NCI-H446 treated with DMSO at 0.1 percent for 48 hours (cell line): Measurements from ENCODE around the gene ANP32D.
"Not testable (repeated sequence)": the region's sequence is repeated elsewhere in the genome, so short reads cannot be mapped to it uniquely, and the experiment has no call there.

Experiments
- DNase-seq: peaks from one replicate; lab custom pipeline; 2025; lab: John Stamatoyannopoulos, UW

ANP32D gene

DNA sequence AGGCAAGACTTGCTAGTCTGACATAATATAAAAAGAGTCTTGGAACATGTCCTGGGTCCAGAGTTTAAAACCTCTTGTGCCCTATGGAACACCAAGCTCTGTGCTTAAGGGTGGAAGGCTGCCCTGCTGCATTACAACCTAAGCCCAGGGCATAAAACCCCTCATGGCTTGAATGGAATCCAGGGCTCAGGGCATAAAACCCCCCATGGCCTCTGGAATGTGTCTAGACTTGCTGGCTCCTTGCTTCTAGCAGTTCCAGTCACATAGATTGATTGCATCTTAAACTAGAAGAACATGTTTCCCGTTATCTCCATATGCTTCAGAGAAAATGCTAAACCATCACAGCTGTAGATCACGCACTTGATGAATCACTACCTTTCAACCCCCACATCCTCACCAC lies 34.5 kb downstream of the ANP32D start:
- not testable (repeated sequence) for DNase-seq

DNA sequence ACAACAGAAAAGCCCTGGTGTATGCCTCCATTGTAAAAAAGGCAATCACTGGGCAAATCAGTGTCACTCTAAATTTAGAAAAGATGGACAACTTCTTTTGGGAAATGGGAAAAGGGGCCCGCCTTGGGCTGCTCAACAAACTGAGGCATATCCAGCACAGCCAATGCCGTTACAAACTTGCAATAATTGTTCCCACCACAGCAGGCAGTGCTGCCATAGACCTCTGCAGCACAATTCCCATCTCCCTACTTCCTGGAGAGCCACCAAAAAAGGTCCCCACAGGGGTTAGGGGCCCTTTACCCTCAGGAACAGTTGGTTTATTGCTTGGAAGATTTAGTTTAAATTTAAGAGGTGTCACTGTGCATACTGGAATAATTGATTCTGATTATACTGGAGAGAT lies 36.6 kb downstream of the ANP32D start:
- no peak for DNase-seq

DNA sequence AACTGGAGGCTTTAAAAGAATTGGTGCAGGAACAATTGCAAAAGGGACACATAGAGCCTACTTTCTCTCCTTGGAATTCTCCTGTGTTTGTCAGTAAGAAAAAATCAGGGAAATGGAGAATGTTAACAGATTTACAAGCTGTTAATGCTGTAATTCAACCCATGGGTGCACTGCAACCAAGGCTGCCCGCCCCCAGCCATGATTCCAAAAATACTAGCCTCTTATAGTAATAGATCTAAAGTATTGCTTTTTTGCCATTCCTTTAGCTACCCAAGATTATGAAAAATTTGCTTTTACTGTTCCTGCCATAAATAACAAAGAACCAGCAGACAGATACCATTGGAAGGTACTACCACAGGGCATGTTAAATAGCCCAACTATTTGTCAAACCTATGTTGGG lies 37.8 kb downstream of the ANP32D start:
- DNase-seq: no peak

DNA sequence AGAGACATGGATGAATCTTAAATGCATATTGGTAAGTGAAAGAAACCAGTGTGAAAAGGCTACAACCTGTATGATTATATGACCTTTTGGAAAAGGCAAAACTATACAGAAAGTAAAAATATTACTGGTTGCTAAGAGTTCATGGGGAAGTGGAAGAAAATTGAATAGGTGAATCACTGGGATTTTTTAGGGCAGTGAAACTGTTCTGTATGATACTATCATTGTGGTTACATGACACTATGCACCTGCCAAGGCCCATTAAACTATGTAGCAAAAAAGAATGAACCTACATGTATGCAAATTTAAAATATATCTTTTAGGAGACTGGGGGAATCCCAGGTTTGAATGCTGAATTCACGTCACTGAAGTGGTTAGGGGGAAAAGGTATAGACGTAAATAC lies 40.5 kb downstream of the ANP32D start:
- DNase-seq: no peak

DNA sequence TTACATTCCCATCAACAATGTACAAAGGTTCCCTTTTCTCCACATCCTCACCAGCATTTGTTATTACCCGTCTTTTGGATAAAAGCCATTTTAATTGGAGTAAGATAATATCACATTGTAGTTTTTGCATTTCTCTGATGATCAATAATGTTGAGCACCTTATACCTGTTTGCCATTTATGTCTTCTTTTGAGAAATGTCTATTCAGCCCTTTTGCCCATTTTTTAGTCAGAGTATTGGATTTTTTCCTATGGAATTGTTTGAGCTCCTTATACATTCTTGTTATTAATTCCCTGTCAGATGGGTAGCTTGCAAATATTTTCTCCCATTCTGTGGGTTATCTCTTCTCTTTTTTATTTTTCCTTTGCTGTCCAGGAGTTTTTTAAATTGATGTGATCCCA lies 42.4 kb downstream of the ANP32D start:
- DNase-seq: no peak

DNA sequence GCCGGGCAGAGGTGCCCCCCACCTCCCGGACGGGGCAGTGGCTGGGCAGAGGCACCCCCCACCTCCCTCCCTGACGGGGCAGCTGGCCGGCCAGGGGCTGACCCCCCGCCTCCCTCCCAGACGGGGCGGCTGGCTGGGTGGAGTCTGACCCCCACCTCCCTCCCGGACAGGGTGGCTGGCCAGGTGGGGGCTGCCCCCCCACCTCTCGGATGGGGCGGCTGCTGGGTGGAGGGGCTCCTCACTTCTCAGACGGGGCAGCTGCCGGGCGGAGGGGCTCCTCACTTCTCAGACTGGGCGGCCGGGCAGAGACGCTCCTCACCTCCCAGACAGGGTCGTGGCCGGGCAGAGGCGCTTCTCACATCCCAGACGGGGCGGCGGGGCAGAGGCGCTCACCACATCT lies 48.0 kb downstream of the ANP32D start:
- DNase-seq: not testable (repeated sequence)
